Measurements from ENCODE around the gene CSMD2.

CSMD2 gene

DNA sequence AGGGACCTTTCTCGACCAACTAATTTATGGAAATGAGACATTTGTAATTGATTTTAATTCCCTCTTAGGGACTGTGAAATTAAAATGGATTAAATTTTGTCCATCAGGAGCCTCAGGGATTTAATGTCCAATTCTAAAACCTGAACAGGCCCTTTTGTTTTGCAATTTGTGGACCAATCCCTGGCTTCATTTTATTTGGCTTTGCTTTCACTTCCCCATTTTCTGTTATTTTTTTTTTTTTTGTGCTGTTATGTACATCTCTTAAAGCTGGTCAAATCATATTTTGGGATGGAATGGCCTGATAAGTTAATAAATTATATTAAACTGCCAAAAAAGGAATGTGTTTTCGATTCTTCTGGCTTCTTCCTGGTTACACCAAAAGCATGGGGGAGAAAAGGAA is 663.7 kb downstream of the CSMD2 start:
- no peak overlapping the region for H2AFZ ChIP-seq (ENCODE audit: low read depth, low read length)
- 100% methylated on average over 1 of the region's 2 CpGs for WGBS

DNA sequence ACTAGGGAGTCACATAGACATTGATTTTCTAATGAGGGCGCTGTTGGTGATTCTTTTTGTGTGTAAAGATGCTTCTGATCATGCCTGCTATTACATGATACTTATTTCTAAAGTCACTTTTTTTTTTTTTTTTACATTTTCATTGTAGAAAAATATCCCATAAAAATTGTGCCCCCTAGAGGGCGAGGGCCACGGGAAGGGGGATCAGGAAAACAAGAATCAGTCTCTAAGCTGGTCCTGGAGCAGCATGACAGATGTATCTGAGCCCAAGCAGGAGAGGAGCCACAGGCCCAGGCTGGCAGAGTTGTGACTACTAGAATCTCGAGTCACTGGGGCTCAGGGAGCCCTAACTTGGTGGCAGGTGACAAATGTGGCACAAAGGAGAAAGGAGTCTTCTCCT is 664.5 kb downstream of the CSMD2 start:
- Histone ChIP-seq H3K36me3 (ENCODE audit: control insufficient read depth in 1 of 2, insufficient read depth in 2 of 2, low read depth in 1 of 2, low read length in 2 of 2) (peaks cover 5 to 6% of the 10 kb centered on the region in 2 experiments), H3K4me3 (ENCODE audit: insufficient read depth in 1 of 2, low read depth in 1 of 2, low read length in 2 of 2) (no peak overlapping the region), H3K9ac (ENCODE audit: low read length) (no peak overlapping the region), H3K4me2 (ENCODE audit: low read length, poor library complexity, severe bottlenecking) (no peak overlapping the region), H2BK15ac (ENCODE audit: low read depth, poor library complexity, severe bottlenecking) (no peak overlapping the region), H2BK12ac (ENCODE audit: low read length in 2 of 2) (no peak overlapping the region), H3K4ac (ENCODE audit: low read depth in 1 of 2, low read length in 2 of 2) (no peak overlapping the region), H2AFZ (ENCODE audit: low read depth, low read length) (no peak overlapping the region), H2BK120ac (ENCODE audit: low read depth, low read length) (no peak overlapping the region), H3K4me1 (ENCODE audit: control insufficient read depth, insufficient read depth, low read depth, low read length) (no peaks in the 10 kb centered on the region), H2BK5ac (ENCODE audit: low read depth, low read length, poor library complexity, severe bottlenecking) (no peak overlapping the region), H2AK5ac (ENCODE audit: low read length, severe bottlenecking) (no peak overlapping the region), H3K14ac (ENCODE audit: low read length in 2 of 2) (no peak overlapping the region), H4K8ac (ENCODE audit: low read length) (no peak overlapping the region), H3K23ac (ENCODE audit: low read length in 2 of 2) (no peak overlapping the region), H4K91ac (ENCODE audit: low read length) (no peak overlapping the region), H3K9me3 (ENCODE audit: control insufficient read depth, low read length) (peaks cover 27% of the 10 kb centered on the region), H3K79me1 (replicated peaks; ENCODE audit: low read length, poor library complexity, severe bottlenecking) (peaks cover 3% of the 10 kb centered on the region), H3K18ac (ENCODE audit: low read depth in 1 of 2, low read length in 2 of 2) (no peak overlapping the region), H3K27me3 (ENCODE audit: control insufficient read depth in 1 of 2, insufficient read depth in 1 of 2, low read length in 2 of 2) (no peaks in the 10 kb centered on the region), H3K27ac (ENCODE audit: low read length, poor library complexity, severe bottlenecking) (no peak overlapping the region)
- 41% methylated on average over 3 of the region's 4 CpGs for WGBS
- DNase-seq = no peak

More for the DNA sequence above, 663.7 kb downstream of the CSMD2 start:
- Histone ChIP-seq H2BK5ac (ENCODE audit: low read depth, low read length, poor library complexity, severe bottlenecking) (no peak overlapping the region), H3K27ac (ENCODE audit: low read length, poor library complexity, severe bottlenecking) (no peak overlapping the region), H2AK5ac (ENCODE audit: low read length, severe bottlenecking) (no peak overlapping the region), H3K79me1 (replicated peaks; ENCODE audit: low read length, poor library complexity, severe bottlenecking) (peaks cover 3% of the 10 kb centered on the region), H3K9me3 (ENCODE audit: control insufficient read depth, low read length) (peaks cover 20% of the 10 kb centered on the region), H3K4me2 (ENCODE audit: low read length, poor library complexity, severe bottlenecking) (no peak overlapping the region), H4K91ac (ENCODE audit: low read length) (no peak overlapping the region), H3K36me3 (ENCODE audit: control insufficient read depth in 1 of 2, insufficient read depth in 2 of 2, low read depth in 1 of 2, low read length in 2 of 2) (peaks cover 0 to 6% of the 10 kb centered on the region in 2 experiments), H4K8ac (ENCODE audit: low read length) (no peak overlapping the region), H3K9ac (ENCODE audit: low read length) (no peak overlapping the region), H3K4me1 (ENCODE audit: control insufficient read depth, insufficient read depth, low read depth, low read length) (no peaks in the 10 kb centered on the region), H3K23ac (ENCODE audit: low read length in 2 of 2) (no peak overlapping the region), H3K4me3 (ENCODE audit: insufficient read depth in 1 of 2, low read depth in 1 of 2, low read length in 2 of 2) (no peak overlapping the region), H3K14ac (ENCODE audit: low read length in 2 of 2) (no peak overlapping the region), H3K18ac (ENCODE audit: low read depth in 1 of 2, low read length in 2 of 2) (no peak overlapping the region), H3K27me3 (ENCODE audit: control insufficient read depth in 1 of 2, insufficient read depth in 1 of 2, low read length in 2 of 2) (no peaks in the 10 kb centered on the region), H2BK12ac (ENCODE audit: low read length in 2 of 2) (no peak overlapping the region), H3K4ac (ENCODE audit: low read depth in 1 of 2, low read length in 2 of 2) (no peak overlapping the region), H2BK120ac (ENCODE audit: low read depth, low read length) (no peak overlapping the region), H2BK15ac (ENCODE audit: low read depth, poor library complexity, severe bottlenecking) (no peak overlapping the region)
- no peak for DNase-seq

DNA sequence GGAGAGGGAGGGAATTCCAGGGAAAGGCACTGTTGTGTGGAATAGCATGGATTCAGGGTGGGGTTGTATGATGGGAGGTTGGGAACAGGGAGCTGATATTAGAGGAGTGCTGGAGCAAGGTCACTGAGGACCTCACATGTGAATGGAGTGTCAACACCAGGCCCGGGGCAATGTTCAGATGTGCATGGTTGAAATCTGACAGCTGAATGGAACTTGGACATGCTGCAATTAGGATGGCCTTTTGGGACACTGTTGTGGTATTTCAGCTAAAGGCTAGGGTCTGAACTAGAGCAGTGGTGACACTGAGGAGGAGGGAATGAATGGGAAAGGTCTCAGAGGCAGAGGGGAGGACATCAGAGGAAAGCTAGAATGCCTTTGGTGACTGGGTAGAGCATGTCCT is 667.6 kb downstream of the CSMD2 start:
- Histone ChIP-seq H3K27ac (ENCODE audit: low read length, poor library complexity, severe bottlenecking) (no peak overlapping the region), H3K4me2 (ENCODE audit: low read length, poor library complexity, severe bottlenecking) (no peak overlapping the region), H2BK12ac (ENCODE audit: low read length in 2 of 2) (no peak overlapping the region), H3K18ac (ENCODE audit: low read depth in 1 of 2, low read length in 2 of 2) (no peak overlapping the region), H3K79me1 (replicated peaks; ENCODE audit: low read length, poor library complexity, severe bottlenecking) (peaks cover 3% of the 10 kb centered on the region), H2AFZ (ENCODE audit: low read depth, low read length) (no peak overlapping the region), H2AK5ac (ENCODE audit: low read length, severe bottlenecking) (no peak overlapping the region), H3K14ac (ENCODE audit: low read length in 2 of 2) (no peak overlapping the region), H4K8ac (ENCODE audit: low read length) (no peak overlapping the region), H2BK120ac (ENCODE audit: low read depth, low read length) (no peak overlapping the region), H3K36me3 (ENCODE audit: control insufficient read depth in 1 of 2, insufficient read depth in 2 of 2, low read depth in 1 of 2, low read length in 2 of 2) (peaks cover 29 to 35% of the 10 kb centered on the region in 2 experiments), H4K91ac (ENCODE audit: low read length) (no peak overlapping the region), H3K4ac (ENCODE audit: low read depth in 1 of 2, low read length in 2 of 2) (no peak overlapping the region), H3K4me1 (ENCODE audit: control insufficient read depth, insufficient read depth, low read depth, low read length) (no peaks in the 10 kb centered on the region), H3K27me3 (ENCODE audit: control insufficient read depth in 1 of 2, insufficient read depth in 1 of 2, low read length in 2 of 2) (no peaks in the 10 kb centered on the region), H2BK15ac (ENCODE audit: low read depth, poor library complexity, severe bottlenecking) (no peak overlapping the region), H3K4me3 (ENCODE audit: insufficient read depth in 1 of 2, low read depth in 1 of 2, low read length in 2 of 2) (no peak overlapping the region), H2BK5ac (ENCODE audit: low read depth, low read length, poor library complexity, severe bottlenecking) (no peak overlapping the region), H3K9me3 (ENCODE audit: control insufficient read depth, low read length) (peaks cover 57% of the 10 kb centered on the region), H3K23ac (ENCODE audit: low read length in 2 of 2) (no peak overlapping the region), H3K9ac (ENCODE audit: low read length) (no peak overlapping the region)
- DNase-seq = no peak
- 90% methylated on average over 1 of the region's 1 CpG for WGBS

DNA sequence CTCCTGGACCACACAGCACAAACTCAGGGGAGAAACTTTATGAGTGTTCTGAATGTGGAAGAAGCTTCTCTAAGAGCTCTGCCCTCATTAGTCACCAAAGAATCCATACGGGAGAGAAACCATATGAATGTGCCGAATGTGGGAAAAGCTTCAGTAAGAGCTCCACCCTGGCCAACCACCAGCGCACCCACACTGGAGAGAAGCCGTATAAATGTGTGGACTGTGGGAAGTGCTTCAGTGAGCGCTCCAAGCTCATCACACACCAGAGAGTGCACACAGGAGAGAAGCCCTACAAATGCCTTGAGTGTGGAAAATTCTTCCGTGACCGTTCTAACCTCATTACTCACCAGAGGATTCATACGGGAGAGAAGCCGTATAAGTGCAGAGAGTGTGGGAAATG is 670.1 kb downstream of the CSMD2 start:
- H2BK120ac ChIP-seq (ENCODE audit: low read depth, low read length) = no peak overlapping the region
- no peaks in the 10 kb centered on the region for H3K4me1 ChIP-seq (ENCODE audit: control insufficient read depth, insufficient read depth, low read depth, low read length)
- no peak overlapping the region for H3K23ac ChIP-seq (ENCODE audit: low read length in 2 of 2)
- H3K9ac ChIP-seq (ENCODE audit: low read length) = no peak overlapping the region
- no peak overlapping the region for H3K14ac ChIP-seq (ENCODE audit: low read length in 2 of 2)
- no peak for DNase-seq
- peaks cover 3% of the 10 kb centered on the region for H3K79me1 ChIP-seq (replicated peaks; ENCODE audit: low read length, poor library complexity, severe bottlenecking)
- peaks cover 74% of the 10 kb centered on the region for H3K9me3 ChIP-seq (ENCODE audit: control insufficient read depth, low read length)
- H4K91ac ChIP-seq (ENCODE audit: low read length) = no peak overlapping the region
- H4K8ac ChIP-seq (ENCODE audit: low read length) = no peak overlapping the region
- H3K27ac ChIP-seq (ENCODE audit: low read length, poor library complexity, severe bottlenecking) = no peak overlapping the region
- H2BK15ac ChIP-seq (ENCODE audit: low read depth, poor library complexity, severe bottlenecking) = no peak overlapping the region
- H2BK5ac ChIP-seq (ENCODE audit: low read depth, low read length, poor library complexity, severe bottlenecking) = no peak overlapping the region
- H2AFZ ChIP-seq (ENCODE audit: low read depth, low read length) = no peak overlapping the region
- no peak overlapping the region for H3K18ac ChIP-seq (ENCODE audit: low read depth in 1 of 2, low read length in 2 of 2)
- no peaks in the 10 kb centered on the region for H3K27me3 ChIP-seq (ENCODE audit: control insufficient read depth in 1 of 2, insufficient read depth in 1 of 2, low read length in 2 of 2)
- 100% methylated on average over 9 of the region's 9 CpGs for WGBS
- H2BK12ac ChIP-seq (ENCODE audit: low read length in 2 of 2) = no peak overlapping the region
- no peak overlapping the region for H3K4ac ChIP-seq (ENCODE audit: low read depth in 1 of 2, low read length in 2 of 2)
- peak overlapping the region in 1 of 2 experiments; percentile 54 for H3K4me3 ChIP-seq (ENCODE audit: insufficient read depth in 1 of 2, low read depth in 1 of 2, low read length in 2 of 2)
- H3K36me3 ChIP-seq (ENCODE audit: control insufficient read depth in 1 of 2, insufficient read depth in 2 of 2, low read depth in 1 of 2, low read length in 2 of 2) = peaks cover 43 to 59% of the 10 kb centered on the region in 2 experiments
- H2AK5ac ChIP-seq (ENCODE audit: low read length, severe bottlenecking) = no peak overlapping the region
- no peak overlapping the region for H3K4me2 ChIP-seq (ENCODE audit: low read length, poor library complexity, severe bottlenecking)
